Erythroblast (primary cell): ENCODE measurements around the gene METTL2A.
"Not testable (repeated sequence)": the region's sequence is repeated elsewhere in the genome, so short reads cannot be mapped to it uniquely, and the experiment has no call there.

Experiments
- GATA1 ChIP-seq: IDR thresholded peaks from 2 replicates; pipeline ENCODE4 v1.6.1; 2011; ENCODE audit warnings: low read depth, mild to moderate bottlenecking, control low read depth, low read length, moderate library complexity
- POLR2A ChIP-seq: IDR thresholded peaks from 2 replicates; pipeline ENCODE4 v1.6.1; 2011; ENCODE audit warnings: mild to moderate bottlenecking, low read length

- TF ChIP-seq POLR2A, GATA1: not testable (repeated sequence)
Observed at GRCh38 chr17:62435251-62435650, 11.6 kb downstream of the METTL2A start.
